ENCODE measurements around the gene SALL3.

The SALL3 gene

DNA sequence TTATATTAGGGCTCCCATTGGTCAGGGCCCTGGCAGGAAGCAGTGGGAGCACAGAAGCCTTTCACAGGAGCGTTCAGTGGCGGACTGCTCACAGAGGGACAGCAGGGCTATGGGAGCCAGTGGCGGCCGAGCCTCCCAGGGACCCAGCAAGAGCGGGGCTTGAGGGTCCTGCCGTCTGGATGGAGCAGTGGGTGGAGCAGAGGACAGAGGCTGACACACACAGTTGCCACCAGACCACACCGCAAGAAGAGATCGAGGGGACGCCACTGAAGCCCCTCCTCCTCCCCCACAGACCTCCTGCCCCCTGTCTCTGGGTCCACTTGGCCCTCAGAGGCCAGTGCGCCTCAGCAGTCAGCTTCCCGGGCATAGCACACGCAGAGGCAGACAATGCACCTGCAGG, 39.3 kb downstream of the SALL3 start:
- no peak overlapping the region for H3K4me3 ChIP-seq (ENCODE audit: low read depth, low read length)
- H3K9me3 ChIP-seq: no peaks in the 10 kb centered on the region
- H3K27me3 ChIP-seq: peaks cover 12% of the 10 kb centered on the region
- no peaks in the 10 kb centered on the region for H3K36me3 ChIP-seq
- no peaks in the 10 kb centered on the region for H3K4me1 ChIP-seq
- no peak for DNase-seq
- TF ChIP-seq, protein P1, sequence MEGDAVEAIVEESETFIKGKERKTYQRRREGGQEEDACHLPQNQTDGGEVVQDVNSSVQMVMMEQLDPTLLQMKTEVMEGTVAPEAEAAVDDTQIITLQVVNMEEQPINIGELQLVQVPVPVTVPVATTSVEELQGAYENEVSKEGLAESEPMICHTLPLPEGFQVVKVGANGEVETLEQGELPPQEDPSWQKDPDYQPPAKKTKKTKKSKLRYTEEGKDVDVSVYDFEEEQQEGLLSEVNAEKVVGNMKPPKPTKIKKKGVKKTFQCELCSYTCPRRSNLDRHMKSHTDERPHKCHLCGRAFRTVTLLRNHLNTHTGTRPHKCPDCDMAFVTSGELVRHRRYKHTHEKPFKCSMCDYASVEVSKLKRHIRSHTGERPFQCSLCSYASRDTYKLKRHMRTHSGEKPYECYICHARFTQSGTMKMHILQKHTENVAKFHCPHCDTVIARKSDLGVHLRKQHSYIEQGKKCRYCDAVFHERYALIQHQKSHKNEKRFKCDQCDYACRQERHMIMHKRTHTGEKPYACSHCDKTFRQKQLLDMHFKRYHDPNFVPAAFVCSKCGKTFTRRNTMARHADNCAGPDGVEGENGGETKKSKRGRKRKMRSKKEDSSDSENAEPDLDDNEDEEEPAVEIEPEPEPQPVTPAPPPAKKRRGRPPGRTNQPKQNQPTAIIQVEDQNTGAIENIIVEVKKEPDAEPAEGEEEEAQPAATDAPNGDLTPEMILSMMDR (IDR thresholded peaks at IDR 0.05; ENCODE audit: low read depth, low read length): no peak

GRCh38 chr18:79019881-79020280, 40.3 kb downstream of the SALL3 start:
- H3K4me1 ChIP-seq: no peaks in the 10 kb centered on the region
- TF ChIP-seq, protein P1 (IDR thresholded peaks at IDR 0.05; ENCODE audit: low read depth, low read length): no peak
- peaks cover 11% of the 10 kb centered on the region for H3K27me3 ChIP-seq
- no peak overlapping the region for H3K4me3 ChIP-seq (ENCODE audit: low read depth, low read length)
- no peaks in the 10 kb centered on the region for H3K9me3 ChIP-seq
- H3K36me3 ChIP-seq: no peaks in the 10 kb centered on the region
- no peak for DNase-seq

DNA sequence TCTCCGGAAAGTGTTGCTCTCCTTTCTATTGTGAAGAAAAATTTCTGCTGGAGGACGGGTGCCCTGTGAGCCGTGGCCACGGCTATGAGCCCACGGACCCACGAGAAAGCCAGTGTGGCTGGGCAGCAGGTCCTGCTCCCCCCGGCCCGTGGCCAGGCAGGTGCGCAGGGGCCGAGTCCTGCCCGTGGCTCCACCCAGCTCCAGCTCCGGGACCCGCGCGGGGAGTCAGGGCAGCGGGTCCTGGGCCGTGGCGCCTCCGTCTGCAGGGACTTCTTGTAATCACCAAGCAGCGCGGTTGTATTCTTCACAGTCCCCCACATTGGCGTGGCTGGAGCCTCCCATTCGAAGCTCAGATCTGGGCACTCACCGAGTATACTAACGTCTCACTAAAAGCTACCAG, 43.0 kb downstream of the SALL3 start:
- Histone ChIP-seq H3K36me3 (no peaks in the 10 kb centered on the region), H3K9me3 (no peaks in the 10 kb centered on the region), H3K27me3 (peaks cover 11% of the 10 kb centered on the region), H3K4me3 (ENCODE audit: low read depth, low read length) (no peak overlapping the region), H3K4me1 (no peaks in the 10 kb centered on the region)
- DNase-seq: no peak
- TF ChIP-seq, protein P1 (IDR thresholded peaks at IDR 0.05; ENCODE audit: low read depth, low read length): no peak

DNA sequence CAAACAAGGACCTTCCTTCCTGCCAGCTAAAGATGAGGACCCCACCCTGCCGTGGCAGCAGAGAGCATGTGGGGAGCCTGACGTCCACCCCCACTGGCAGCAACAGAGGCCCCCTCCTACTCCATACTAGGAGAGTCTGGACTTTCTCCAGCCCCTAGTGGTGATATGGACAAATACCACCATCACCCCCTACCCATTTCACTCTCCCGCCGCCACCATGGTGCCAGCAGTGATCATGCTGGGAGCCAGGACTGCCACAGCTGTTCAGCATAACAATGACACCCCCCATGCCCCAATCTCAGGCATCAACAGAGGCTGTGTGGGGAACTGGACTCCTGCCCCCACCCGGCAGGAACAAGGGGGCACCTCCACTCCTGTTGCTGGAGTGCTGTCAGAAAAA, 46.9 kb downstream of the SALL3 start:
- Histone ChIP-seq H3K9me3 (no peaks in the 10 kb centered on the region), H3K36me3 (no peaks in the 10 kb centered on the region), H3K27me3 (no peaks in the 10 kb centered on the region), H3K4me3 (ENCODE audit: low read depth, low read length) (no peak overlapping the region), H3K4me1 (no peaks in the 10 kb centered on the region)
- DNase-seq: no peak
- TF ChIP-seq, protein P1 (IDR thresholded peaks at IDR 0.05; ENCODE audit: low read depth, low read length): peak; percentile 21

- TF ChIP-seq, protein P1 (IDR thresholded peaks at IDR 0.05; ENCODE audit: low read depth, low read length): no peak
- no peak for DNase-seq
These were observed 51.1 kb downstream of the SALL3 start for GRCh38 chr18:79030680-79031079.

GRCh38 chr18:79042276-79042675, 62.7 kb downstream of the SALL3 start:
- no peak for DNase-seq
- TF ChIP-seq, protein P1 (IDR thresholded peaks at IDR 0.05; ENCODE audit: low read depth, low read length): no peak
- Histone ChIP-seq H3K27me3 (no peaks in the 10 kb centered on the region), H3K4me3 (ENCODE audit: low read depth, low read length) (no peak overlapping the region), H3K4me1 (no peaks in the 10 kb centered on the region), H3K36me3 (no peaks in the 10 kb centered on the region), H3K9me3 (no peaks in the 10 kb centered on the region)

More at GRCh38 chr18:79030680-79031079, 51.1 kb downstream of the SALL3 start:
- no peaks in the 10 kb centered on the region for H3K9me3 ChIP-seq
- no peaks in the 10 kb centered on the region for H3K27me3 ChIP-seq
- no peaks in the 10 kb centered on the region for H3K36me3 ChIP-seq
- H3K4me3 ChIP-seq (ENCODE audit: low read depth, low read length): no peak overlapping the region
- H3K4me1 ChIP-seq: no peaks in the 10 kb centered on the region

All from BE2C (cell line).